Keratinocyte (primary cell): ENCODE measurements around the gene ATP11B. TPM values are rescaled to one million over a fixed set of nuclear protein-coding genes. Genes with fewer than 3 reads are reported as not detected.

Experiments
- DNase-seq: peaks from one replicate; pipeline ENCODE4 v3.0.0-alpha.2; 2011; ENCODE audit warnings: low read depth, missing footprints, low spot score
- FAIRE-seq: peaks from 2 replicates; lab custom pipeline; 2011; peaks lifted over from hg19 to GRCh38; lab: Jason Lieb, UNC
- H2AFZ ChIP-seq: 2 replicates; pipeline ENCODE4 v1.6.0; 2012; ENCODE audit warnings: low read length, control low read depth, inconsistent platforms; ENCODE audit not compliant: control insufficient read depth
- H3K27ac ChIP-seq: 2 replicates; pipeline ENCODE4 v1.5.1; 2011; ENCODE audit warnings: low read length; ENCODE audit not compliant: control insufficient read depth, insufficient read depth
- H3K27me3 ChIP-seq: 3 replicates; pipeline ENCODE4 v1.6.0; 2011; ENCODE audit warnings: low read length; ENCODE audit not compliant: control insufficient read depth, insufficient read depth; ENCODE audit errors: extremely low read depth
- H3K36me3 ChIP-seq, 2 experiments: 2 replicates in 1 of 2; 3 replicates in 1 of 2; pipeline ENCODE4 v1.5.1; 2011; ENCODE audit warnings: low read length in 2 of 2, mild to moderate bottlenecking in 1 of 2; ENCODE audit not compliant: control insufficient read depth in 2 of 2, insufficient read depth in 2 of 2; ENCODE audit errors: extremely low read depth in 1 of 2
- H3K4me1 ChIP-seq: 3 replicates; pipeline ENCODE4 v1.5.1; 2011; ENCODE audit warnings: low read length; ENCODE audit not compliant: control insufficient read depth, insufficient read depth; ENCODE audit errors: extremely low read depth
- H3K4me2 ChIP-seq: 3 replicates; pipeline ENCODE4 v1.6.0; 2011; ENCODE audit warnings: low read depth, low read length; ENCODE audit not compliant: control insufficient read depth, insufficient read depth; ENCODE audit errors: extremely low read depth
- H3K4me3 ChIP-seq, 3 experiments: fragments of 200-600 bp in 1 of 3; sonication (generic) in 1 of 3; 2 replicates in 2 of 3; 3 replicates in 1 of 3; pipeline ENCODE4 v1.5.1; 2011 to 2016; ENCODE audit warnings: low read length in 3 of 3, mild to moderate bottlenecking in 3 of 3, control low read depth in 2 of 3, inconsistent platforms in 1 of 3, low read depth in 1 of 3, mixed read lengths in 1 of 3, mixed run types in 1 of 3, moderate library complexity in 1 of 3; ENCODE audit not compliant: control insufficient read depth in 2 of 3, insufficient read depth in 2 of 3; ENCODE audit errors: extremely low read depth in 1 of 3
- H3K79me2 ChIP-seq: 2 replicates; pipeline ENCODE4 v1.6.0; 2012; ENCODE audit warnings: low read length; ENCODE audit not compliant: control insufficient read depth, insufficient read depth
- H3K9ac ChIP-seq: 3 replicates; pipeline ENCODE4 v1.6.0; 2011; ENCODE audit warnings: low read length; ENCODE audit not compliant: control insufficient read depth, insufficient read depth; ENCODE audit errors: extremely low read depth
- H3K9me1 ChIP-seq: 3 replicates; pipeline ENCODE4 v1.6.0; 2011; ENCODE audit warnings: low read length; ENCODE audit not compliant: control insufficient read depth, insufficient read depth; ENCODE audit errors: extremely low read depth
- H3K9me3 ChIP-seq: 2 replicates; pipeline ENCODE4 v1.5.1; 2012; ENCODE audit warnings: low read depth, low read length; ENCODE audit not compliant: control insufficient read depth
- H4K20me1 ChIP-seq: 3 replicates; pipeline ENCODE4 v1.6.0; 2011; ENCODE audit warnings: low read length; ENCODE audit not compliant: control insufficient read depth, insufficient read depth; ENCODE audit errors: extremely low read depth
- CTCF ChIP-seq, 3 experiments: IDR thresholded peaks in 1 of 3; conservative IDR thresholded peaks in 1 of 3; optimal IDR thresholded peaks in 1 of 3; 2 replicates in 2 of 3; 3 replicates in 1 of 3; pipeline versions ENCODE3 to v1.5.1; 2011; ENCODE audit warnings: low read length in 3 of 3, mild to moderate bottlenecking in 3 of 3, moderate library complexity in 2 of 3, control low read depth in 1 of 3, inconsistent platforms in 1 of 3; ENCODE audit not compliant: insufficient read depth in 2 of 3; ENCODE audit errors: extremely low read depth in 1 of 3
- EZH2 ChIP-seq: IDR thresholded peaks from one replicate; pipeline ENCODE4 v1.6.1; 2012; ENCODE audit warnings: inconsistent platforms, mild to moderate bottlenecking, low read length, moderate library complexity
- dilution Hi-C: fragments of 300-500 bp; cut with MboI; formaldehyde crosslinking; loops from one replicate; pipeline ENCODE4 v1.7.0; 2020; ENCODE audit warnings: low sequenced_read_pairs; ENCODE audit not compliant: extremely low pct_ligation_motif_present
- polyA plus RNA-seq, 5 experiments: library from polyadenylated mRNA; depleted of rRNA in 3 of 5; stranded (reverse) in 3 of 5; stranded (forward) in 1 of 5; unstranded in 1 of 5; fragments of >200 nt; gene quantifications; 1 replicate in 1 of 5; 2 replicates in 3 of 5; 3 replicates in 1 of 5; pipeline versions ENCODE4 v1.2.1 to v1.2.3, GENCODE V29; 2011 to 2012; ENCODE audit warnings: missing spikeins in 2 of 5, low read depth in 1 of 5, low replicate concordance in 1 of 5

The ATP11B gene
- polyA plus RNA-seq, 1 donor (not counting 4 experiments of a cell fraction or from before 2014, with no cell fraction given) = 28.9 TPM

- TF ChIP-seq CTCF (optimal IDR thresholded peaks at IDR 0.05 in 1 of 3, IDR thresholded peaks at IDR 0.05 in 1 of 3, conservative IDR thresholded peaks at IDR 0.05 in 1 of 3; ENCODE audit: extremely low read depth in 1 of 3, insufficient read depth in 2 of 3, low read length in 3 of 3) = no peak
- TF ChIP-seq EZH2 = no peak
- Histone ChIP-seq H3K79me2 (no peaks in the 10 kb centered on the region), H3K9me3 (no peaks in the 10 kb centered on the region), H3K27me3 (no peaks in the 10 kb centered on the region), H3K9ac (no peak overlapping the region), H3K4me3 (no peak overlapping the region), H3K4me2 (no peak overlapping the region), H2AFZ (no peak overlapping the region), H3K4me1 (peaks cover 5% of the 10 kb centered on the region), H3K36me3 (no peaks in the 10 kb centered on the region), H3K27ac (no peak overlapping the region), H3K9me1 (no peaks in the 10 kb centered on the region), H4K20me1 (no peaks in the 10 kb centered on the region)
- DNase-seq = no peak
- FAIRE-seq = no peak
- dilution Hi-C loops = no loop called here
Observed at GRCh38 chr3:182937293-182938051, 144.2 kb downstream of the ATP11B start.

DNA sequence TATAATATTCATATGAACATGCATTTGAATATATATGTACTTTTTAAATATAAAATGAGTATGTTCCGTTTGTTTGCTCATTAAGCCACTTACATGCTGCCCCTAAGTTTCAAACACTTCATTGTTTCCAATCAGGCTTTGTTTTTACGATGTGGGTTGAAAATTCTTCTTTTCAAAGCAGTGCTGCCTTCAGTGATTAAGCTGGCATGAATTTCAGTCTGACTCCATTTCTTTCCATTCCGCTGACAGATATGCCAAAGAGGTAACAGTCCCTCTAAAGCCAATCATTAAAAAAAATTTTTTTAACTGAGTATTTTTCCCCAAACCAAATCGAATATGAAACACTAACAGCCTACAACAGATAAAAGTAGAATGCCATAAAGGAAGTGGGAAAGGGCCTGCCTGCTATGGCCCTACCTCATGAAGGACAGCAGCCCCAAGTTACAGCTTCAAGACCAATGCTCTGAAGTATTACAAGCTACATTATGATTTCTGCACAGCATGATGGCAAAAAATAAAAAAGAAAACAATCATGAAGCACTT lies 147.0 kb downstream of the ATP11B start:
- no peaks in the 10 kb centered on the region for H3K9me1 ChIP-seq
- no peak overlapping the region for H3K27ac ChIP-seq
- no peak overlapping the region for H3K4me3 ChIP-seq
- DNase-seq = no peak
- no peaks in the 10 kb centered on the region for H3K79me2 ChIP-seq
- H3K9ac ChIP-seq = no peak overlapping the region
- H3K4me1 ChIP-seq = peaks cover 5% of the 10 kb centered on the region
- H4K20me1 ChIP-seq = no peaks in the 10 kb centered on the region
- no peak overlapping the region for H2AFZ ChIP-seq
- no peaks in the 10 kb centered on the region for H3K9me3 ChIP-seq
- H3K36me3 ChIP-seq = peaks cover 0 to 1% of the 10 kb centered on the region in 2 experiments
- TF ChIP-seq CTCF (optimal IDR thresholded peaks at IDR 0.05 in 1 of 3, IDR thresholded peaks at IDR 0.05 in 1 of 3, conservative IDR thresholded peaks at IDR 0.05 in 1 of 3; ENCODE audit: extremely low read depth in 1 of 3, insufficient read depth in 2 of 3, low read length in 3 of 3) = no peak
- TF ChIP-seq EZH2 = no peak
- no peaks in the 10 kb centered on the region for H3K27me3 ChIP-seq
- no peak for FAIRE-seq
- no peak overlapping the region for H3K4me2 ChIP-seq
- dilution Hi-C loops = no loop called here
